Coronary artery (tissue), 2 donors: Measurements from ENCODE around the gene ACACA.

Source experiments
- DNase-seq: peaks from one replicate; pipeline ENCODE4 v3.0.0-alpha.2; 2017; ENCODE audit warnings: low spot score
- H3K27ac ChIP-seq, 2 donors: fragments of 200-600 bp; sonication (generic); one replicate each; pipeline ENCODE4 v1.5.1; 2016 to 2019
- H3K4me3 ChIP-seq: fragments of 200-600 bp; sonication (generic); 2 replicates; pipeline ENCODE4 v1.5.1; 2016; ENCODE audit warnings: mild to moderate bottlenecking, moderate library complexity
- TF ChIP-seq, protein P1 (sequence below): fragments of 200-600 bp; sonication (generic); IDR thresholded peaks from one replicate; pipeline ENCODE4 v1.5.1; 2019; ENCODE audit warnings: antibody characterized with exemption

ACACA gene

DNA sequence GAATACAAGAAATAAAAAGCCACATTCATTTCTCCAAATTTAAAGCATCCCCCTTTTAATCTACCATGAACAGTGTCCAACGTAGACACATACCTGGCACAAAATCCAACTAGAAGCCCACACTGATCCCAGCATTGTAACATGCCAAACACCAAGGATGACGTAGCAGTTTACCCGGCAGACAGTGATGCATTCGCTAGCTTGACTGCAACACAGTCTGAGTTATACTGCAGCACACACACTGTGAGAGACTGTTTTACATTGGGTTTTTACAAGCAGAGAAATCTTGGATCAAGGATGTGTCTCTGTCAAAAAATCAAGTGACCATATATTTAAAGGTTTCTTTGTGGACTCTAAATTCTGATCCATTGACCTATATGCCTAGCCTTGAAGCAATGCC, 105.3 kb downstream of the ACACA start:
- DNase-seq: no peak
- TF ChIP-seq, protein P1, sequence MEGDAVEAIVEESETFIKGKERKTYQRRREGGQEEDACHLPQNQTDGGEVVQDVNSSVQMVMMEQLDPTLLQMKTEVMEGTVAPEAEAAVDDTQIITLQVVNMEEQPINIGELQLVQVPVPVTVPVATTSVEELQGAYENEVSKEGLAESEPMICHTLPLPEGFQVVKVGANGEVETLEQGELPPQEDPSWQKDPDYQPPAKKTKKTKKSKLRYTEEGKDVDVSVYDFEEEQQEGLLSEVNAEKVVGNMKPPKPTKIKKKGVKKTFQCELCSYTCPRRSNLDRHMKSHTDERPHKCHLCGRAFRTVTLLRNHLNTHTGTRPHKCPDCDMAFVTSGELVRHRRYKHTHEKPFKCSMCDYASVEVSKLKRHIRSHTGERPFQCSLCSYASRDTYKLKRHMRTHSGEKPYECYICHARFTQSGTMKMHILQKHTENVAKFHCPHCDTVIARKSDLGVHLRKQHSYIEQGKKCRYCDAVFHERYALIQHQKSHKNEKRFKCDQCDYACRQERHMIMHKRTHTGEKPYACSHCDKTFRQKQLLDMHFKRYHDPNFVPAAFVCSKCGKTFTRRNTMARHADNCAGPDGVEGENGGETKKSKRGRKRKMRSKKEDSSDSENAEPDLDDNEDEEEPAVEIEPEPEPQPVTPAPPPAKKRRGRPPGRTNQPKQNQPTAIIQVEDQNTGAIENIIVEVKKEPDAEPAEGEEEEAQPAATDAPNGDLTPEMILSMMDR: no peak
- Histone ChIP-seq H3K27ac (no peak overlapping the region), H3K4me3 (no peak overlapping the region)

DNA sequence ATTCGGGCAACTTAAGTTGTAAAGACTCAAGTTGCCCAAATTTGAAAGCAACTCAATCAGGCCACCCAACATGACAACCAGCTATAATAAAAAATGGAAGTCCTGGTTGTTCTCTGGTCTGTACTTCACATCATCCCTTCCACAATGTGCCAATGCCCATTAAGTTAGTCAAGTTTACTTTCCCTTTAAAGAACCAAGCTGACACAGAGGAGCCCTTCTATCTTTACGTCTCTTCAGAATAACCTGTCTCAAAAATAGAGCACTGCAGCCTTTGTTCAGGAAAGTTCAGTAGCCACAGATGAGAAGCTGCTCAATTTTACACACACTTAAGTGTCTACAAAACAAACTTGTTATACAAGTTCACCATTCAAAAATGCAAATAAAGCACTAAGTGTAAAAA, 106.0 kb downstream of the ACACA start:
- TF ChIP-seq, protein P1: no peak
- Histone ChIP-seq H3K27ac (no peak overlapping the region), H3K4me3 (no peak overlapping the region)
- DNase-seq: no peak

DNA sequence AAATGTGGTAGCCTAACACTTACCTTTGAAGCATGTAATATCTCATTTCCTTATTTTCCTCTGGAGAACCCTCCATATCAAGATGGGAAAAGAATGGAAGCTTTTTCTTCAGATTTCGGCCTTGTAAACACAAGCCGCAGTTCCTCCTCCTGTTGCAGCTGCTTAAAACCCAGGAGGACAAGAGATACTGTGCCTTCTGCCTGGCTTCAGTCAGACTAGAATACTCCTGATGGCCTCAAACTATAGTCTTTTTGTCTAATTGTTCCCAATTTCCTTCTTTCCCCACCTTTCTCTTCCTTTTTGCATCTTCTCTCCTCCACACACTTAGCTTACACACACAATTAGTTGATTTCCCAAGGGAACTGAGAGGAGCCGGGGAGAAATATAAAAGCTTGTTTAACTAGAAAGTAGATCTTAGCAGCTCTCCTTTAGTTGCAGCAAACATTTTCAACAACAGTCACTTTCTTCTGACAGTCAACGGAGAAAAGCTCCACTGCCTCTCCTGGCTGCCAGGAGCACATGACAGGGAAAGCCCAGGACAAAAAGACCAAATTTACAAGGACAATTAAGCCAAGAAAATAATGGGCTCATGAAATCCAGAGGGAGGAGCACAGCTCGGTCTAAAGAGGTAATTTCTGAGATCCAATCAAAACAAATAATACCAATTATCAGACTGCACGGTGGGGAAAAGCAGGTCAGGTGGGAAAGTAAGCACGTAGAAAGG, 107.2 kb downstream of the ACACA start:
- H3K4me3 ChIP-seq: no peak overlapping the region
- TF ChIP-seq, protein P1: no peak
- no peak overlapping the region for H3K27ac ChIP-seq
- DNase-seq: no peak

DNA sequence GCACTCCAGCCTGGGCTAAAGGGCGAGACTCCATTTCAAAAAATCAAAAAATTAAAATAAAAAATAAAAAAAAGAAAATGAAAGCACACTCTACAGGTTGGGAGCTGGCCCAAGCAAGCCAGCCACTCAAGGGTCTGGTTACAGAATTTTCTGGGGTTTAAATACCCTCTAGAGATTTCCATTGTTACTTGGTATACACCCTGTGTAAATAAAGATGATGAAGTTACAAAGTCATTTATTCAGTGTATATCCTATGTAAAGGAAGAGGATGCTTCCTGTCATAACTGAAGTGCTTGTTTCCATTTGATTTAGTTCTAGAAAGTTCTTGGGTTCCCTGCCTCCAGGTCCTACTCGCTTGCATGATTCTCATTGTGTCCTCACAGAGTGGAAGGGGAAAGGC, 110.7 kb downstream of the ACACA start:
- TF ChIP-seq, protein P1: no peak
- DNase-seq: no peak
- H3K4me3 ChIP-seq: no peak overlapping the region
- no peak overlapping the region for H3K27ac ChIP-seq

DNA sequence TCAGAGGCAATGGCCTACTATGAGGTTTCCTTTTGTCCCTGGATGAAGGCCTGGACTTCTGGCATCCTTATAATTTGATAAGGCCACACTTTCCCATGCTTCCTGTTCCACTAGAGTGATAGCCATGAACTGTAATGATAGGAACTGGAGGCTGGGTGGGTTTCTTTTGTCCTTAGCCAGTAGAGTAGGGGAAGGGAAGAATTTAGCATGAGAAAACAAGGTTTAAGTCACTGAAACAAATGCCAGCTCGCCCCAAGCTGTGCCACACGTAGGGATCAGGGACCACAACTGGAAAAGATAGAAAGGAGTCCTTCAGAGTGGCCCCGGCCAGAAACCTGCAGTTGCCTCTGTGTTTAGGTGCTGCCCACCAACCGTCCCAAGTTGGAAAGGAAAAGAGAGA, 111.7 kb downstream of the ACACA start:
- TF ChIP-seq, protein P1: no peak
- DNase-seq: no peak
- Histone ChIP-seq H3K4me3 (no peak overlapping the region), H3K27ac (no peak overlapping the region)

DNA sequence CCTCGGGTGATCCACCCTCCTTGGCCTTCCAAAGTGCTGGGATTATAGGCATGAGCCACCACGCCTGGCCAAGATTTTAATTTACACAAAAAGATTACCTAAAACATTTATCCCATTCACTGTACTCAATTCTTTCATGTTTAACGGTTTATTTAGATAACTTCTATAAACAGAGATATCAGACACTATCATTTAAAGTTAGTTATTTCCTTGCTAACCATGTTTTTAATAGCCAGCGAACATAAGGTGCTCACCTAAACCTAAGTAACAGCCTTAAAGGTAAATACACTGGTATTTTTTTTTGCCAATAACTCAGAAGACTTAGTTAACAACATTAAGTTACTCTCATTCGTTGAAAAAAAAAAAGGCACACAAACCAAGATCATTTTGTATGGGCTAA, 112.9 kb downstream of the ACACA start:
- DNase-seq: no peak
- no peak overlapping the region for H3K27ac ChIP-seq
- TF ChIP-seq, protein P1: no peak
- H3K4me3 ChIP-seq: no peak overlapping the region

DNA sequence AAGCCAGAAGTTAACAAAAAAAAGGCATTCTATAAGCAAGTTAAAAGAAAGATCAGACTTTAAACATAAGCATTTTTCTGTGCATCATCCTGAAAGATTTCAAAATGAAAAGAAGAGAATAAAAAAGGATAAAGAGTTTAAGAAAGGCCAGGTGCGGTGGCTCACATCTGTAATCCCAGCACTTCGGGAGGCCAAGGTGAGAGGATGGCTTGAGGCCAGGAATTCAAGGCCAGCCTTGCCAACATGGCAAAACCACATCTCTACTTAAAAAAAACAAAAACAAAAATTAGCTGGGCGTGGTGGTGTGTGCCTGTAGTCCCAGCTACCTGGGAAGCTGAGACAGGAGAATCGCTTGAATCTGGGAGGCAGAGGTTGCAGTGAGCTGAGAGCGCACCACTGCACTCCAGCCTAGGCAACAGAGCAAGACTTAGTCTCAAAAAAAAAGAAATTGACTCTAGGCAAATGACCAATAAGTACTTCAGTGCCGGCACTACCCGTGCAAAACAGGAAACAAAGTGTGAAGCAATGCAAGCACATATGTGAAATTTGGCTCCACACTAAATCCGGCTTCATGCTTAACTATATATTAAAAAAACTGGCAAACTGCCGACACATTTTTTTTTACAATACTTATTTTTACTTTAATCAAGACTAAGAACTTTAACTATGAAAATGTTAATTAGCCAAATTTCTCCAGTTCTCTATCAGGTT, 114.1 kb downstream of the ACACA start:
- H3K27ac ChIP-seq: no peak overlapping the region

More for the DNA sequence above, 114.1 kb downstream of the ACACA start:
- TF ChIP-seq, protein P1: no peak
- DNase-seq: no peak
- H3K4me3 ChIP-seq: no peak overlapping the region
